Hair follicle dermal papilla cell (primary cell): ENCODE results near the gene SMURF1. TPM values are rescaled to one million over a fixed set of nuclear protein-coding genes. Genes with fewer than 3 reads are reported as not detected.

ENCODE experiments used
- total RNA-seq: library from RNA; depleted of rRNA; stranded (reverse); fragments of >200 nt; gene quantifications from 2 replicates; pipeline ENCODE4 v1.2.3, GENCODE V29; 2012

The SMURF1 gene
- total RNA-seq = 24.7 and 26.9 TPM in 2 replicates

GRCh38 chr7:99143853-99144672 lies at the start of gene SMURF1:
Gene SMURF1 (minus strand): TSS chr7:99144108. CDS start chr7:99143780, 328 bp downstream.

Other genes starting within 250 kb of the SMURF1 start
- gene KPNA7, start 64.0 kb upstream of the SMURF1 start, total RNA-seq = not detected in 2 replicates
- gene MYH16, start 128.7 kb upstream of the SMURF1 start, total RNA-seq = not detected in 2 replicates
- 111 and 113 TPM in 2 replicates for gene ARPC1A, start 181.8 kb upstream of the SMURF1 start, total RNA-seq
- gene ARPC1B, start 230.6 kb upstream of the SMURF1 start, total RNA-seq = 201 and 336 TPM in 2 replicates